ENCODE data around the gene SCGB1D1.

Gene SCGB1D1, protein sequence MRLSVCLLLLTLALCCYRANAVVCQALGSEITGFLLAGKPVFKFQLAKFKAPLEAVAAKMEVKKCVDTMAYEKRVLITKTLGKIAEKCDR
- total RNA-seq: 0 reads per million in 3 donors

DNA sequence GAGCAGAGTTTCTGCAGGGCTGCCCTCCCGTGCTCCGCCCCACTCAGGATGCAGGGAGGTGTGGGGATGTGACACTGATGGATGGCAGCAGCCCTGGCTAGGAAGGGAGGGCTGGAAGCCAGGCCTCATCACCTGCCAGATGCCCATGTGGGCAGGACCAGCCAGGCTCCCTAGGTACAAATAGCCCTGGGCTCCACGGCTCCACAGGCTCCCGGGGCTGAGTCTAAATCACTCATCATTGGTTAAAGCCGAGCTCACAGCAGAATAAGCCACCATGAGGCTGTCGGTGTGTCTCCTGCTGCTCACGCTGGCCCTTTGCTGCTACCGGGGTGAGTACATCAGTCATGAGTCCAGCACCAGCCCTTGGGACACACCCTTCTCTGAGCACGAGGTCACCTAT, at the start of gene SCGB1D1:
Gene SCGB1D1 (plus strand): TSS at position 206 of the 400 bp plus-strand sequence. CDS start 69 bp downstream, at position 275.
- no peaks in the 10 kb centered on the region for H3K9me3 ChIP-seq (ENCODE audit: control insufficient read depth, low read length)
- H3K27me3 ChIP-seq (replicated peaks; ENCODE audit: control insufficient read depth, insufficient read depth, low read length, poor library complexity, severe bottlenecking): peaks cover 5% of the 10 kb centered on the region
- no peak for DNase-seq
- no peaks in the 10 kb centered on the region for H3K4me1 ChIP-seq (ENCODE audit: control insufficient read depth, insufficient read depth, low read length, poor library complexity, severe bottlenecking)
- H3K4me3 ChIP-seq (ENCODE audit: insufficient read depth, low read depth, low read length, poor library complexity, severe bottlenecking): no peak within 1 kb of the TSS
- H3K27ac ChIP-seq (ENCODE audit: insufficient read depth, low read length, poor library complexity, severe bottlenecking): no peak within 1 kb of the TSS
- H3K36me3 ChIP-seq (ENCODE audit: control insufficient read depth, insufficient read depth, low read length): no peaks in the 10 kb centered on the region

DNA sequence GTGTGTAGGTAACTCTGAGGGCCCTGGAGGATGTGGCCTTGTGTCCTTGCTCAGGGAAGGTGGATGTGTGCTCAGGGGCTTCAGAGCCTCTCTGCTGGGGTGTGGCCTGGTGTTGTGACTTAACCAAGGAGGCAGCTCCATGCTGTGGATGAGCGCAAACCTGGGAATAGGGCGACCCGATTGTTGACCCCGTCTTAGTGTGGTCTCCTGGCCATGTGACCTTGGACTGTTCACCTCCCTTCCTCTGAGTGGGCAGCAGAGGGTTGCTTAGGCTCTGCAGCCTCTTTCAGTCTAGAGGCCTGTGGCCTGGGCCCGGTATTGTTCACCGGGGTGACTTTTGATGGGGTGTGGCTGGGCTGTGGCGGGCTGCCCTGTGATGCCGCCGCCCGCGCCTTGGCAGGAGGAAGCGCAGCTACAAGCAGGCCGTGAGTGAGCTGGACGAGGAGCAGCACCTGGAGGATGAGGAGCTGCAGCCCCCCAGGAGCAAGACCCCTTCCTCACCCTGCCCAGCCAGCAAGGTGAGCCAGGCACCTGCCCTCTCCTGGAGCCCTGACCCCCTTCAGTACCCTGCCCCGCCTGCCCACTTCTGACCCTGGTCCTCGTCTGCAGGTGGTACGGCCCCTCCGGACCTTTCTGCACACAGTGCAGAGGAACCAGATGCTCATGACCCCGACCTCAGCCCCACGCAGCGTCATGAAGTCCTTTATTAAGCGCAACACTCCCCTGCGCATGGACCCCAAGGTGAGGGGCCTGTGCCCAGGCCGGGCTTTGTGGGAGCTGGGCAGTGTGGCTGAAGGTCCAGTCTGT, 49.5 kb upstream of the SCGB1D1 start:
- H3K9me3 ChIP-seq (ENCODE audit: control insufficient read depth, low read length): no peaks in the 10 kb centered on the region
- H3K27me3 ChIP-seq (replicated peaks; ENCODE audit: control insufficient read depth, insufficient read depth, low read length, poor library complexity, severe bottlenecking): no peaks in the 10 kb centered on the region
- H3K27ac ChIP-seq (ENCODE audit: insufficient read depth, low read length, poor library complexity, severe bottlenecking): no peak overlapping the region
- H3K4me1 ChIP-seq (ENCODE audit: control insufficient read depth, insufficient read depth, low read length, poor library complexity, severe bottlenecking): no peaks in the 10 kb centered on the region
- DNase-seq: no peak
- H3K4me3 ChIP-seq (ENCODE audit: insufficient read depth, low read depth, low read length, poor library complexity, severe bottlenecking): no peak overlapping the region
- H3K36me3 ChIP-seq (ENCODE audit: control insufficient read depth, insufficient read depth, low read length): peaks cover 27% of the 10 kb centered on the region

DNA sequence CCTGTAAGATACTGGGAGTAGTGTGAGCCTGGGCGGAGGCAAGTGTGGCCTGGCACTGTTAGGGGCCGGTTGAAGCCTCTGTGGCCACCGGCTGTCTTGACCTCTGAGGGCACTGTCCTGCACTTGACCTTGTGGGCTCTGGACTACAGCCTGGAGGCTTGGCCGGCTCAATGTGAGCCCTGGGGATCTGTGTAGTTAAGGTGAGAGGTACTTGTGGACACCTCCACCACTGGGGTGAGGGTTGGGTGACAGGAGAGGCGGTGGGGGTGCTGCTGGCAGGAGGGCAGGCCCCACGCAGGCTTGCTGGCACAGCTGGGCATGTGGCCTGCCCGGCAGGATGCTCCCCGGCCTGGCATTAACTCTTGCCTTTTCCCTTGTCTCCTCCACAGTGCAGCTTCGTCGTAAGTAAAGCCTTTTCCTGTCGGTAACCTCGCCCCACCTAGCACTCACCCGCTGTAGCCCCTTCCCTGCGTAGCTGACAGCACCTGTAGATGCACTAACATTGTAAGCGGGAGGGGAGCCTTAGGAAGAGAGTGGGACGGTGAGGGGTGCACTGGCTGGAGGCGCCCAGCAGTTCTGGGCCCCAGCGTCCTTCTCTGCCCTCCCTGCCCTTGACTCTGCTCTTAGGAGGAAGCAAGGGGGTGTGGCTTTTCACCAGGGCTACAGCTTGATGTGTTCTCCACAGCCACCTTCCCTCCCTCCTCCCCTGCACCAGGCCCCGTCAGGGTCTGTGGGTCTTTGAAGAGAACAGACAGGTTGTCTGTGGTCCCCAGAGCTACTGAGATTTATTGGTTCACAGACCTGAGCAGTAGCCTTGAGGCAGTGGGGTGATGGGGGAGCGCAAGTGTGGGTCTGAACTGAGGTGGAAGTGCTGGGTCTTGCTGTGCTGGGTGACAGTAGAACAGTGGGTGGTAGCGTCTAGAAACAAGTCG, 48.6 kb upstream of the SCGB1D1 start:
- no peak for DNase-seq
- H3K36me3 ChIP-seq (ENCODE audit: control insufficient read depth, insufficient read depth, low read length): peaks cover 34% of the 10 kb centered on the region
- H3K27me3 ChIP-seq (replicated peaks; ENCODE audit: control insufficient read depth, insufficient read depth, low read length, poor library complexity, severe bottlenecking): no peaks in the 10 kb centered on the region
- H3K4me1 ChIP-seq (ENCODE audit: control insufficient read depth, insufficient read depth, low read length, poor library complexity, severe bottlenecking): no peaks in the 10 kb centered on the region
- H3K9me3 ChIP-seq (ENCODE audit: control insufficient read depth, low read length): no peaks in the 10 kb centered on the region
- H3K4me3 ChIP-seq (ENCODE audit: insufficient read depth, low read depth, low read length, poor library complexity, severe bottlenecking): no peak overlapping the region
- H3K27ac ChIP-seq (ENCODE audit: insufficient read depth, low read length, poor library complexity, severe bottlenecking): no peak overlapping the region

DNA sequence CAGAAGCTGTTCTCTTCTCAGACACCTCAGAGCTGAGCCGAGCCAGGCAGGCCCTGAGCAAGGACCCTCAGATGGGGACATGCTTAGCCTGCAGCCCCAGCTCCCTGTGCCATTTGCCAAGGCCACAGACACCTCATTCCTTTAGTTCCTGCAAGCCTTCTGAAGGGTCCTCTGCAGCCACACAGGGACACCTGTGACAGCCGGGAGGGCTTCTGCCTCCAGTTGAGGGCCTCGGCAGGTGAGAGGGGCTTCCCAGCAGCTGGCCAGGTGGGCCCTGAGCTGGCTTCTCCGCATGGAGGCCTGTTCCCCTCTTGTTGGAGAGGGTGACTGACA, 48.0 kb upstream of the SCGB1D1 start:
- Histone ChIP-seq H3K4me1 (ENCODE audit: control insufficient read depth, insufficient read depth, low read length, poor library complexity, severe bottlenecking) (no peaks in the 10 kb centered on the region), H3K27ac (ENCODE audit: insufficient read depth, low read length, poor library complexity, severe bottlenecking) (no peak overlapping the region), H3K27me3 (replicated peaks; ENCODE audit: control insufficient read depth, insufficient read depth, low read length, poor library complexity, severe bottlenecking) (no peaks in the 10 kb centered on the region), H3K4me3 (ENCODE audit: insufficient read depth, low read depth, low read length, poor library complexity, severe bottlenecking) (no peak overlapping the region), H3K9me3 (ENCODE audit: control insufficient read depth, low read length) (no peaks in the 10 kb centered on the region), H3K36me3 (ENCODE audit: control insufficient read depth, insufficient read depth, low read length) (peaks cover 41% of the 10 kb centered on the region)
- no peak for DNase-seq

DNA sequence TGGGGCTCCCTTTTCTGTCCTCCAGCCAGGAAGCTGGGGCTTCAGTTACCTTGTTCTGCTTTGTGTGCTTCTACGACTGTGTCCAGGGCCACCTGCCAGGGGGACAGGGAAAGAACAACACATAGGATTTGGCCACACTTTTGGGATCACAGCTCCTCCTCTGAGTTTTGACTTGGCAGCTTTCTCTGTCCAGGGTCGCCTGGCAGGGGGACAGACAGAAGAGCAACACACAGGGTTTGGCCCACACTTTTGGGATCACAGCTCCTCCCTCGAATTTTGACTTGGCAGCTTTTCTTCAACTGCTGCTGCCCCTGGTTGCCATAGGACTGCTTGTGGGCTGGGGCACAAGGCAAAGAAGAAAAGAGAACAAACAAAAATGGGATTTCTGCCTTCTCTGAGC, 47.1 kb upstream of the SCGB1D1 start:
- no peaks in the 10 kb centered on the region for H3K9me3 ChIP-seq (ENCODE audit: control insufficient read depth, low read length)
- H3K27ac ChIP-seq (ENCODE audit: insufficient read depth, low read length, poor library complexity, severe bottlenecking): no peak overlapping the region
- no peaks in the 10 kb centered on the region for H3K4me1 ChIP-seq (ENCODE audit: control insufficient read depth, insufficient read depth, low read length, poor library complexity, severe bottlenecking)
- H3K27me3 ChIP-seq (replicated peaks; ENCODE audit: control insufficient read depth, insufficient read depth, low read length, poor library complexity, severe bottlenecking): no peaks in the 10 kb centered on the region
- DNase-seq: no peak
- peaks cover 50% of the 10 kb centered on the region for H3K36me3 ChIP-seq (ENCODE audit: control insufficient read depth, insufficient read depth, low read length)
- H3K4me3 ChIP-seq (ENCODE audit: insufficient read depth, low read depth, low read length, poor library complexity, severe bottlenecking): no peak overlapping the region

DNA sequence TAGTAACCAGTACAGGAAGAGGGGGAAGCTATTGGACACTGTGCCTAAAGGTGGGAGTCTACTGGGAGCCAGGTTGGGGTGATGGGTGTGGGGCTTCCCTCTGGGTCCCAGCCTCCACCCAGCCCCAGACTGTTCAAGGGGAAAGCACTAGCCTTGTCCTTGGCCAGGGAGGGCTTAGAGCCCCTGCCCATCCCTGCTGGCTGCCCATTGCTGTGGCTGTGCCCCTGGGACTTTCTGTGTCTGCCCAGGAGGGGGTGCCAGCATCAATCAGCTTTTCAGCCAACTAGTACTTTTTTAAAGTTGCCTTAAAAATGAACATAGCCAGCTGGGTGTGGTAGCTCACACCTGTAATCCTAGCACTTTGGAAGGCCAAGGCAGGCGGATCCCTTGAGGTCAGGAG, 46.3 kb upstream of the SCGB1D1 start:
- no peaks in the 10 kb centered on the region for H3K9me3 ChIP-seq (ENCODE audit: control insufficient read depth, low read length)
- H3K4me1 ChIP-seq (ENCODE audit: control insufficient read depth, insufficient read depth, low read length, poor library complexity, severe bottlenecking): no peaks in the 10 kb centered on the region
- no peaks in the 10 kb centered on the region for H3K27me3 ChIP-seq (replicated peaks; ENCODE audit: control insufficient read depth, insufficient read depth, low read length, poor library complexity, severe bottlenecking)
- no peak overlapping the region for H3K4me3 ChIP-seq (ENCODE audit: insufficient read depth, low read depth, low read length, poor library complexity, severe bottlenecking)
- no peak overlapping the region for H3K27ac ChIP-seq (ENCODE audit: insufficient read depth, low read length, poor library complexity, severe bottlenecking)
- DNase-seq: no peak
- H3K36me3 ChIP-seq (ENCODE audit: control insufficient read depth, insufficient read depth, low read length): peaks cover 58% of the 10 kb centered on the region

DNA sequence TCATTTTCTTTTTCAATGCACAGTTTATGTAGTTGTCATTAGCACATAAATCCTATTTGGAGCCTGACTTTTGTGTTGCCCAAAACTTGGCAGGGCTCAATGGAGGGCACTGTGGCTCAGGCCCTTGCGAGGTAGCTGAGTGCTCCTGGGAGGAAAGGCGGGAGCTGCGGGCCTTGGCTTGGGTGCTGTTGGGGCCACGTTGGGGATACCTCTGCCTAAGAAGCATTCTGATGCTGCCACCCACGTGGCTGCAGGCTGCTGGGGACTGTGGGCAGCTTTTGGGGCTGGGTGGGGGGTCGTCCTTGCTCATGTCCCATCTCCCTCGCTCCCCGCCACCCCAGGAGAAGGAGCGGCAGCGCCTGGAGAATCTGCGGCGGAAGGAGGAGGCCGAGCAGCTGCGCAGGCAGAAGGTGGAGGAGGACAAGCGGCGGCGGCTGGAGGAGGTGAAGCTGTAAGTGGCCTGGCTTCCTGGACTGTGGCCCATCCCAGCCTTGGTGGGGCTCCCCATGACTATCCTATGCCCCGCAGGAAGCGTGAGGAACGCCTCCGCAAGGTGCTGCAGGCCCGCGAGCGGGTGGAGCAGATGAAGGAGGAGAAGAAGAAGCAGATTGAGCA, 45.3 kb upstream of the SCGB1D1 start:
- Histone ChIP-seq H3K9me3 (ENCODE audit: control insufficient read depth, low read length) (no peaks in the 10 kb centered on the region), H3K4me3 (ENCODE audit: insufficient read depth, low read depth, low read length, poor library complexity, severe bottlenecking) (no peak overlapping the region), H3K4me1 (ENCODE audit: control insufficient read depth, insufficient read depth, low read length, poor library complexity, severe bottlenecking) (no peaks in the 10 kb centered on the region), H3K36me3 (ENCODE audit: control insufficient read depth, insufficient read depth, low read length) (peaks cover 59% of the 10 kb centered on the region), H3K27me3 (replicated peaks; ENCODE audit: control insufficient read depth, insufficient read depth, low read length, poor library complexity, severe bottlenecking) (no peaks in the 10 kb centered on the region), H3K27ac (ENCODE audit: insufficient read depth, low read length, poor library complexity, severe bottlenecking) (no peak overlapping the region)
- DNase-seq: no peak

DNA sequence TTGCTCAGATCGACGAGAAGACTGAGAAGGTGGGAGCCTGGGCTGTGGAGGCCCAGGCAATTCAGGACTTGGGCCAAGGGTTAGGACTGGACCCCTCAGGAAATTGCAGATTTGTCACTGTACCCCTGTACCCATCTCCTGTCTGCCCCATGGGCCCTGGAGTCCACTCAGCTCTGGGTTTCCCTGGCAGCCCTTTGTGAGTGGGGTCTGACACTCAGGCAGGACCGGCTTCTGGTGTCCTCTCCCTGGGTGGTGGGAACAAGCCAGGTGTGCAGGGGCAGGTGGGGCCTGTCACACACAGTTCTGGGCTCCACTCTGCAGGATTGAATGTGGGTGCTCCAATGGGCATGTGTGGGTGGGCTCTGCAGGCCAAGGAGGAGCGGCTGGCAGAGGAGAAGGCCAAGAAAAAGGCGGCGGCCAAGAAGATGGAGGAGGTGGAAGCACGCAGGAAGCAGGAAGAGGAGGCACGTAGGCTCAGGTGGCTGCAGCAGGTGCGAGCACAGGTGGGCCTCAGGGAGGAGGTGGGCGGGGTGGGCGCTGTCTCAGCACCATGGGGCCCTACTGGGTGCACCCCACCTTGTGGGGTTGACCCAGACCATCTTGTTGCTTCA, 44.6 kb upstream of the SCGB1D1 start:
- Histone ChIP-seq H3K36me3 (ENCODE audit: control insufficient read depth, insufficient read depth, low read length) (peaks cover 65% of the 10 kb centered on the region), H3K4me1 (ENCODE audit: control insufficient read depth, insufficient read depth, low read length, poor library complexity, severe bottlenecking) (no peaks in the 10 kb centered on the region), H3K27ac (ENCODE audit: insufficient read depth, low read length, poor library complexity, severe bottlenecking) (no peak overlapping the region), H3K9me3 (ENCODE audit: control insufficient read depth, low read length) (no peaks in the 10 kb centered on the region), H3K27me3 (replicated peaks; ENCODE audit: control insufficient read depth, insufficient read depth, low read length, poor library complexity, severe bottlenecking) (no peaks in the 10 kb centered on the region), H3K4me3 (ENCODE audit: insufficient read depth, low read depth, low read length, poor library complexity, severe bottlenecking) (no peak overlapping the region)
- DNase-seq: no peak

DNA sequence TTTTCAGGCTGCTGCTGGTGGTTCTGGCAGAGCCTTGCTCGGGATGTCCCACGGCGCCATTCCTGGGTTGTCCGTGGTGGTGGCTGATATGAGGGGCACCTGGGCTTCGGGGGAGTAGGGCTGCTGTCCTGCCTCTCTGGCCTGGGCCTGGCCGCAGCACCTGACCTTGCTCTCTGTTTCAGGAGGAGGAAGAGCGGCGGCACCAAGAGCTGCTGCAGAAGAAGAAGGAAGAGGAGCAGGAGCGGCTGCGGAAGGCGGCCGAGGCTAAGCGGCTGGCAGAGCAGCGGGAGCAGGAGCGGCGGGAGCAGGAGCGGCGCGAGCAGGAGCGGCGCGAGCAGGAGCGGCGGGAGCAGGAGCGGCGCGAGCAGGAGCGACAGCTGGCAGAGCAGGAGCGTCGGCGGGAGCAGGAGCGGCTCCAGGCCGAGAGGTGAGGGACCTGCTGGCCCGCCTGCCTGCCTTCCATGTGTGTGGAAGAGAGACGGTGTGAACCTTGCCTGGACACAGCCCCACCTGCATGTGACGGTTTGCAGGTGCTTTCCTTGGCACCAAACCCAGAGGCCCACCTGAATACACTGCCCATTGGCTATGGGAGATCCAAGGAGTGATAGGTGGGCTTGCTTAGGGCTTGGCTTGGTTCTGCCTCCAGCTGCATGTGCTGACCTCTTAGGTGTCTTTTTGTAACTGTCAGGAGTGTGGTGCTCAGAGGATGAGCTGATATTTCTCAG, 43.4 kb upstream of the SCGB1D1 start:
- peaks cover 64% of the 10 kb centered on the region for H3K36me3 ChIP-seq (ENCODE audit: control insufficient read depth, insufficient read depth, low read length)
- no peaks in the 10 kb centered on the region for H3K27me3 ChIP-seq (replicated peaks; ENCODE audit: control insufficient read depth, insufficient read depth, low read length, poor library complexity, severe bottlenecking)
- H3K4me1 ChIP-seq (ENCODE audit: control insufficient read depth, insufficient read depth, low read length, poor library complexity, severe bottlenecking): no peaks in the 10 kb centered on the region
- DNase-seq: no peak
- H3K27ac ChIP-seq (ENCODE audit: insufficient read depth, low read length, poor library complexity, severe bottlenecking): no peak overlapping the region
- H3K4me3 ChIP-seq (ENCODE audit: insufficient read depth, low read depth, low read length, poor library complexity, severe bottlenecking): no peak overlapping the region
- no peaks in the 10 kb centered on the region for H3K9me3 ChIP-seq (ENCODE audit: control insufficient read depth, low read length)

All from effector memory CD4-positive, alpha-beta T cell (primary cell).